GM18526 (cell line): ENCODE data around the gene SMAD7.

Source experiments
- POLR2A ChIP-seq: IDR thresholded peaks from 3 replicates; pipeline ENCODE4 v1.6.1; 2011; ENCODE audit not compliant: insufficient read length; ENCODE audit errors: extremely low read depth

The SMAD7 gene

DNA sequence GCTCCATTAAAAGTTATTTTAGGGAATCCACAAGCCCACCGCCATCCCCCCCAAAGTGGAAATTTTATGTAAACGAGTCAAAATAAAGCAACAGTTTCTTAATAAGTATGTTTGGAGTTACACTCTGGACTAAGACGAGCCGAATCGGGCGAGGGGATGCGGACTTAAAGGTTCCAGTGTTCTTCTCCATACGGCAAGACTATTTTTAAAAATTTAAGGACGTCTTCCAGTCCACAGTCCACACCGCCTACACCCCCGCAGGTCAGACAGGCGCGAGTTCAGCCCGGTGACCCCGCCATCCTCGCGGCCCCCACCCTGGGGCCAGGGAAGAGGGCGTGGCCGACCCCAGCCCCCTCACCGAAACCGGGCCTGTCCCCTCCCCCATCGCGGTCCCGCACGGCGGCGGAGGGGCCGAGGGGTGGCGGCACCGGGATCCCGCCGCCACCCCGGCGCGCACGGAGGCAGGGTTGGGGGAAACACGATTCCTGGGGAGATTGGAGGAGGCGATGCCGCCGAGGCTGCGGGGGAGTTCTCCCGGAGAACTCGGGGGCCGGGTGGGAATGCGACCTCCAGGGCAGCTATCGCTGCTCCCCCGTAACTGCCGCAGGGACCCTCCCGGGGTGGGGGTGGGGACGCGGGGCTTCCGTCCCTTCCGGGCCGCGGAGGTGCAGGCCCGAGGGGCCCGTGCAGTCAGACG lies 24.5 kb upstream of the SMAD7 start:
- TF ChIP-seq POLR2A = no peak

DNA sequence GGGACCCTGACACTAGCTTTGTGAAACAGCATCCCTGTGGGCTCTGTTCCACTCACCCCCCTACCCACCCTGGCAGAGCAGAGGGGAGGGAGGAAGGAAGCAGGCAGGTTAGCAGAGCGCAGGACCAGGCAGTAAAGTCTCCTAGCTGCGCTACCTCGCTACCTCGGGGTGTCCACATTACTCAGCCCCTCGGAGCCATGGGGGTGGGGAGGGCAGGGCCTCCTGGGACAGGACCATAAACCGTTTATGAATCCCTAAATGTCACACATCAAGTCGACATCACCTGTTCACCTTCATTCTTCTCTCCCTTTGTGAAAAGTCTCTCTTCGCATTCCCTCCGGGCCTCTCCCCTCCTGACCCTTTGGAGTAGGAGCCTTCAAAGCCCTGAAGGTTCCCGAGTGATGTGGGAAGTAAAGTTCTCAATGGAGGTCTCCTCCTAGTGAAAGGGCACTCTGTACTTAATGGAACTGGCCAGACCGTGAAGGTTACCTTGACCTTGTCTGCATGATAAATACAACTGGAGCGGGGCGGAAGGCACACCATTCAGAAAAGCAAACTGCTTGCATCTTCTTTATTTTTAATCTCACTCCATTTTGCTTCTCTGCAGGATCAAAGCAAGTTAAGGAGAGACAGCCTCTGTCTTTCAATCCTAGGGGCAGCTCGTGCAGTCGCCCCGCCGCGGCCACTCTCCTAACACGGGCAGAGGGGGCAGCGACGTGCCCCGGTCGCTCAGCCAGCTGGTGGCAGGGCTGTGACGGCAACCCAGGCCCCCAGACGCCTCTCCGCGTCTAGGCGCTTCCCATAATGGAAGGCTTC lies 23.7 kb upstream of the SMAD7 start:
- TF ChIP-seq POLR2A = no peak

DNA sequence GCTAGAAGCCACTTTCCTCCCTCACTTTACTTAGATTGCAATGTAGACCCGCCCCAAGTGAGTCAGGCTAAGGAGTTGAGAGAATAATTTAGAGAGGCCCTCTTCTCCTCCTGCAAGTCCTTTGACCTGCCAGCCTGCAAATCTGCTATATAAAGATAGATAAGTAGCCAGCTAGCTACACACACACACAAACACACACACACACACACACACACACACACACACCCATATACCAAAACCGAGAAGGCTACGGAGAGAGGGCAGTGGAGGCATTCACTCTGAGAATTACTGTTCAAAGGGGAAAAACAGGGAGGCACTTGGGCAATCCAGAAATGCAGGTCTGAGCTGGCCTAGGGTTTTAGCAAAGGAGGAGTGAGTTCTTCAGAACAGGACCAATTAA lies 23.0 kb upstream of the SMAD7 start:
- no peak for TF ChIP-seq POLR2A

DNA sequence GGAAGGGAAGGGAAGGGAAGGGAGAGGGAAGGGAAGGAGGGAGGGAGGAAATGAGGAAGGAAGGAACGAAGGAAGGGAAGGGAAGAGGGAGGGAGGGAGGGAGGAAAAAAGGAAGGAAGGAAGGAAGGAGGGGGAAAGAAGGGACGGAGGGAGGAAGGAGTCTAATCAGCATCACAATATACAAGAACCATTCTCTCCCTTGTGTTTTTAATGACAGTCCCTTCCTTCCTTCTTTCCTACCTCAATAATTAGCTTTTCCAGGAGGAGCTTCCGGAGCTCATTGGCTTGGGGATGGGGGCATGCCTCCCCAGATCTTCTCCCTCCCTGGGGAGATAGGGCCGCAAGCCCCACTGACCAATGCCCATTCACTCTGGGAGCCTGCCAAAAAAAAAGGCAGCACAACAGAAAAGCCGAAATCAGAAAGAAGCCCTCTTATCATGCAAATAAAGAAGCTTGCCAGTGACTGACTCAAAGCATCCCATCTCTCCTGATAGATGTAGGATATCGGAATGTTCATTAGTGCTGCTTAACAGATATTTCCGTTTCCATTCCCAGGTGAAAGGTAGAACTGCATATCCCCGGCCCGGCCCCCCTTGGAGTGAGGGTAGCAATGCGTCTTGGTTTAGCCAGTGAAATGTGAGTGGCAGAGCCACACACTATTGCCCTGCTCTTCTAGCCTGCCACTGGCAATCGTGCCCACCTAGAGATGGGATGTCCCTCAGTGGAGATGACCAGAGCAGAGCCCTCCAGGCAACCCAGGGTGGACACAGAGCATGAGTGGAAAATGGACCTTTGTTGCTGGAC lies 17.8 kb upstream of the SMAD7 start:
- TF ChIP-seq POLR2A = no peak

DNA sequence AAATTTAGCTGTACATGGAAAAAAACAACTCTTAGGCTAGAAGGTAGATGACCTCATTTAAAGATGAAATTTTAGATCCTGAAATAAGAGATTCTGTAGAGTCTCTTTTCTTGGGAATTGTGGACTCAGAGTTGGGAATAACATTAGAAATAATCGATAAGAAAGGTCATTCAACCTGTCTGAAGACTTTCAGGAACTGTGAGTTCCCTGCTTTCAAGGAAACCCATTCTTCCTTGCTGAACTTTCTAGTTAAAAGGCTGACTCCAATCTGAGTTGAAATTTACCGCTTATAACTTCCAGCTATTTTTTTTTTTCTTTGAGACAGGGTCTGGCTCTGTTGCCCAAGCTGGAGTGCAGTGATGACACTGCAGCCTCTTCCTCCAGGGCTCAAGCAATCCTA lies 16.8 kb upstream of the SMAD7 start:
- no peak for TF ChIP-seq POLR2A

DNA sequence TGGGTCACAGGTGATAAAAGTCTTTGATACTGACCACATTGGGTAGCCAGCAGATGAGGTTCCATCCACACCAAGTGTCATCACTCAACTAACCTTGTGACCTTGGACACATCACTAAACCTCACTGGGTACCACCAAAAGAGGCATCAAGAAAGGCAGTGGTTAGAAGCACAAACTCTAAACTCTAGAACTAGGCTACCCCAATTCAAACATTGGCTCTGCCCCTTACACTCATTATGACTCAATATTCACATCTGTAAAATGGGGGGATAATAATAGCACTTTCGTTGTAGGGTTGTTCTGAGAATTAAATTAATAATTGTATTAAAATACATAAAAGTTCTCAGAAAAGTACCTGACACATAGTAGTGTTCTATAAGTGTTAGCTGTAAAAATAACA lies 15.8 kb upstream of the SMAD7 start:
- TF ChIP-seq POLR2A = no peak

DNA sequence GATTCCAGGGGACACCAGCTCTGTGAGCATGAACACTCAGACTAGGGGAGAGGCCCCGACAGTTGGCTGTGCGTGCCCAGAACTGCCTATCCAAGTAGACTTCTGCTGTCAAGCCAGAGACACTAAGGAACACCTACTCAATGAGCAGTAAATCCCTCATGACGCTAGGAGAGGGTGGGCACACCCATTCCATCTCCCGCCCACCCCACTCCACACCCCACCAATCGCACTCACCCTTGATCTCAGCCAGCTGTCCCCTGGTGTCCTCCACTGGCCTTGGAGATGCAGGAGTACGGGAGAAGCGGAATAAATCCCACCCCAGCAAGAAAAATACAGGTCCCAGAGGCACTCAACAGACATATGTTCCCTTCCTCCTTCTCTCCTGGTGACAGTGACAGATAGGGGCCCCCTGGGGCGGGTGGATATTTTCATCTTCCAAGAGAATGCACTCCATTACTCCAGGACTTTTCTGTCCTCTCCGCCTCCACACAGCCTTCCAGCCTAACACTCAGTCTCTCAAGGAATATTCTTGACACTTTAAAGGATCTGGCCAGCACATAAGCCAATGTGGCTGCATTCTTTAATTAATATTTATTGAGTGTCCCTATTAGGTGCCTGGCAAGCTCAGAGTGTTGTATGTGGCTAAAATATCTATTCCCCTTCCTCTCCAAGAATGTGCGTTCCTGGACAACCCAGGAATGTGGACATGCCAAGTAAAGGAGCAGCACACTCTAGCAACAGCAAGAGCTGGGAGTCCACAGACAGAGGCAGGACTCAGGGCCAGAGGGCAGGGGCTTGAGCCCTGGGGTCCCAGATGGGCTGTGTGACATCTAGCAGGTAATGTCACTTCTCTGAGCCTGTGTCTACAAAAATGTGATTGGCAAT lies 13.1 kb upstream of the SMAD7 start:
- no peak for TF ChIP-seq POLR2A

DNA sequence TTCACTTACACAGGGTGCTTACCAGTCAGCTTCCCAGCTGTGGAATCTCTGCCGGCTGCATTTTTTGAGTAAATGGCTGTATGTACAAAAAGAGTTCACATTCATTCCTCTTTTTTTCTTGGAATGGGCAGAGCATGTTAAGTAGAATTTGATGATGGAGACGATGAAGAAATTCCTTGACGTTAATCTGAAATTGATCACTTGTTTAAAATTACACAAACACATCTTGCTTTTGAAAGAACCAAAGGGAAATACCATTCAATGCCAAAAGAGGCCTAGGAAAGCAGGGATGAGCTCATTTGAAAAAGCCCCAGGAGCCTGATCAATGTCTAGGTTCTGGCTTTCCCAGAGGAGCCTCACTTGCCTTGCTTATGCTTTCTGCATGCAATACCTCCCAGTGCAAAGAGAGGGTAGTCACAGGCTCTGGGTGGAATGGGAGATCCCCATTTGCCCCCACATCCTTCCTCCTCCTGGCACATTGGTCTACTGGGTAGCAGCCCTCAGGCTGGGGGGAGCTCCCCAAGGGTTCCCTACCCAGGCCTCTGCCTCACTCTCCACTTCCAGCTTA lies 12.3 kb upstream of the SMAD7 start:
- TF ChIP-seq POLR2A = no peak

DNA sequence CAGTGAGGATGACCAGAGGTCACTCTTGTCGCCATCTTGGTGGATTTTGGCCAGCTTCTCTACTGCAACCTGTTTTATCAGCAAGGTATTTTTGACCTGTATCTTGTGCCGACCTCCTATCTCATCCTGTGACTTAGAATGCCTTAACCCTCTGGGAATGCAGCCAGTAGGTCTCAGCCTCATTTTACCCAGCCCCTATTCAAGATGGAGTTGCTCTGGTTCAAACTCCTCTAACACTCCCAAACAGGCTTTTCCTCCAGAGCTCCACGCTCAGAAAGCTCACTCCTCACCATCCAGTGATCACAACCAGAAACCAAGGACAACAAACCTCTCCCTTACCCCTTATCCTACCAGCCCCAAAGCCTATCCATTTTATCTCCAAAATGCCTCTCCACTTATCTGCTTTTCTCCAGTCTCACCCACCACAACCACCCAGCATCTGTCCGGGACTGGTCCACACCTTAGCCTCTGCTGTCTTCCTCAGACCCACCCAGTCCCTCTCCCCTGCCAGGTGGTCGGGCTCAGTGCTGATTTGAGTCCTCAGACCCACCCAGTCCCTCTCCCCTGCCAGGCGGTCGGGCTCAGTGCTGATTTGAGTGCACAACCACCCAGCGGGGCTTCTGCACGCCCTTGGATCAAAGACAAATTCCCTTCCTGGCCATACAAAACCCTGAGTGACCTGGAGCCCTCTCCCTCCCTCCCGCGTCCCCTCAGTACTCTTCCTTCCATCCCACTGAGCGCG lies 11.7 kb upstream of the SMAD7 start:
- TF ChIP-seq POLR2A = no peak

DNA sequence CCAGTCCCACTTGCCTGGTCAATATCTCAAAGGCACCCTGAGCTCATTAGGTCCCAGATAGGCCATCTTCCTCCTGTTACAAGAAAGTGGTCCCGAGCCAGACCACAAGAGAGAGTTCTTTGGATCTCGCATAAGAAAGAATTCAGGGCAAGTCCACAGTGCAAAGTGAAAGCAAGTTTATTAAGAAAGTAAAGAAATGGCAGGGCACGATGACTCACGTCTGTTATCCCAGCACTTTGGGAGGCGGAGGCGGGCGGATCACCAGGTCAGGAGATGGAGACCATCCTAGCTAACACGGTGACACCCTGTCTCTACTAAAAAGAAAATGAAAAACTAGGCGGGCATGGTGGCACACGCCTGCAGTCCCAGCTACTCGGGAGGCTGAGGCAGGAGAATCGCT lies 10.8 kb upstream of the SMAD7 start:
- no peak for TF ChIP-seq POLR2A

DNA sequence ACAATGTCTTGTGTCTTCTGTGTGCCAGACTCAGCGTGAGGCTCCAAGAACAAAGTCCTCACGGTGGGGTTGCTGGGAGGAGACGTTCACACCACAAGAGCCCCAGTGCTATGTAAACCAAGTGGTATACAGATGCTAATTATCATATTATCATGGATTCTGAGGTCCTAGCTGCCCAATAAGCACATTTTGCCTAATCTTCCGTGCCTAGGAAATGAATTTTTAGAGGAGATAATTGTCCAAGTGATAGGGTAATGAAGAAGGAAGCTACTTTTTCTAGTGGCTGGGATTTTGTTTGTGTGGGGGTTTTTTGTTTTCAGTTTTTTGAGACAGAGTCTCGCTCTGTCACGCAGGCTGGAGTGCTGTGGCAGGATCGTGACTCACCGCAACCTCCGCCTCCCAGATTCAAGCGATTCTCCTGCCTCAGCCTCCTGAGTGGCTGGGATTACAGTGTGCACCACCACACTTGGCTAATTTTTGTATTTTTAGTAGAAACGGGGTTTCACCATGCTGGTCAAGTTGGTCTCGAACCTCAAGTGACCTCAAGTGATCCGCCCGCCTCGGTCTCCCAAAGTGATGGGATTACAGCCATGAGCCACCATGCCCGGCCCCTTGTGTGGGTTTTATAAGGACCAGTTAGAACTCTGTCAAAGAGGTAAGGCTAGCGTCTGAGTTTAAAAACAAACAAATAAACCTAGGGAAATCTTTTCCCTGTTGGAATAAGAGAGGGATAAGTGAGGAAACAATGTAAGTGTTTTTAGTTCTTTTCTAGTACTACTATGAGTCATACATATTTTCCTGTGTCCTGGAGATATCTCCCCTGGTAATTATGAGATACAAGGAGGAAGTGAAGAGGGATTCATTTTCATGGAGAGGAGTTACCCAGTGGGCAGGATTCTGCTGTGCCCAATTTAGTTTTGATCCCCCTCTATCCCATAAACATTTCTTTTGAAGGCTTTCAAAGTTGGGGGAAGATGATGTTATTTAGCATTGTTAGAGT lies 9.5 kb upstream of the SMAD7 start:
- no peak for TF ChIP-seq POLR2A

DNA sequence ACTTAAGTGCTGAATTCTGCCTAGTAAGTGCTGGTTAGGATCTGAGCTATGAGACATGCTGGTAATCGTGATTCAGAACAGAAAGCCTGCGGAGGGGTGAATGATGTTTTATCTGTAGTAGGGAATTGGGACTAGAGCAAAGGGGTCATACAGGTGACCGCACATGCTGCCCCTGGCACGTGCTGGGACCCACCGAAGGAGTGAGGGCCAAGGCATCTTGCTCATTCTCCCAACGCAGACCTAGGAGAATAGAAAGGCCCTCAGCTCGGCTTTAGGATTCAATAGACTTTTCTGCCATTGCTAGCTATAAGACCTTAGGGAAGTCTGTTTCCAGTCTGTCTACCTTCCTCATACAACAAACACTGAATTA lies 8.8 kb upstream of the SMAD7 start:
- TF ChIP-seq POLR2A = no peak

DNA sequence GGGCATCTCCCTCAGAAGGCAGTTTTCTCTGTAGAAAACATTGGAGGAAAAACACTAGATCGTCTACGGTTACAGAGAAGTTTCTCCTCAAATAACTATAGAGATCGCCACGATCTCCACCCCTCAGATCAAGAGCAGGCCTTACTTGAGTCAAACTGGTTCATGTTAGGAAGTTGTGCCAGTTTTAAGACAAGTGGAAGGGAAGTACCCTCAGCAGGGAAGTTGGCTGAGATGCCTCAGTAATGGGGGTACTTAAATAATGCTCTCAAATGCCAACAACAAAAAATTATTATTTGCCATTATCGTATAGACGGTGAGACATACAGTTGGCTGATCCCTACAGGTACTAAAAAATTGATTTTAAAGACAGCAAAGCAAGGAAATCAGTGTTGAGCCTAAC lies 8.2 kb upstream of the SMAD7 start:
- TF ChIP-seq POLR2A = no peak
